OCI-LY3 (cell line): ENCODE results near the gene KANSL1.

Experiments used
- EZH2phosphoT487 ChIP-seq: fragments of 200-600 bp; shearing (Covaris generic); IDR thresholded peaks from 2 replicates; pipeline ENCODE4 v1.6.1; 2018; ENCODE audit warnings: antibody characterized with exemption, mixed run types, low read depth
- TF ChIP-seq, protein P1 (sequence below): fragments of 200-600, 300-600 bp; sonication (generic); IDR thresholded peaks from 2 replicates; pipeline ENCODE4 v1.5.1; 2014; ENCODE audit warnings: antibody characterized with exemption, low read length, low read depth

DNA sequence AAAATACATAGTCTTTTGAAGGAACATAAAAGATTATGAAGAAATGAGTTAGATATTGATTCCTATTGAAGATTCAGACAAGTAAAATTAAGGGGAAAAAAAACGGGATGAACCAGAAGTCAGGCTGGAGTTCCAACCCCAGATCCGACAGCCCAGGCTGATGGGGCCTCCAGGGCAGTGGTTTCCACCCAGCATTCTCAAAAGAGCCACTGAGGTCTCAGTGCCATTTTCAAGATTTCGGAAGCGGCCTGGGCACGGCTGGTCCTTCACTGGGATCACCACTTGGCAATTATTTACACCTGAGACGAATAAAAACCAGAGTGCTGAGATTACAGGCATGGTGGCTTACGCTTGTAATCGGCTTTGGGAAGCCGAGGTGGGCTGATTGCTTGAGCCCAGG, 184.6 kb downstream of the KANSL1 start:
- TF ChIP-seq, protein P1, sequence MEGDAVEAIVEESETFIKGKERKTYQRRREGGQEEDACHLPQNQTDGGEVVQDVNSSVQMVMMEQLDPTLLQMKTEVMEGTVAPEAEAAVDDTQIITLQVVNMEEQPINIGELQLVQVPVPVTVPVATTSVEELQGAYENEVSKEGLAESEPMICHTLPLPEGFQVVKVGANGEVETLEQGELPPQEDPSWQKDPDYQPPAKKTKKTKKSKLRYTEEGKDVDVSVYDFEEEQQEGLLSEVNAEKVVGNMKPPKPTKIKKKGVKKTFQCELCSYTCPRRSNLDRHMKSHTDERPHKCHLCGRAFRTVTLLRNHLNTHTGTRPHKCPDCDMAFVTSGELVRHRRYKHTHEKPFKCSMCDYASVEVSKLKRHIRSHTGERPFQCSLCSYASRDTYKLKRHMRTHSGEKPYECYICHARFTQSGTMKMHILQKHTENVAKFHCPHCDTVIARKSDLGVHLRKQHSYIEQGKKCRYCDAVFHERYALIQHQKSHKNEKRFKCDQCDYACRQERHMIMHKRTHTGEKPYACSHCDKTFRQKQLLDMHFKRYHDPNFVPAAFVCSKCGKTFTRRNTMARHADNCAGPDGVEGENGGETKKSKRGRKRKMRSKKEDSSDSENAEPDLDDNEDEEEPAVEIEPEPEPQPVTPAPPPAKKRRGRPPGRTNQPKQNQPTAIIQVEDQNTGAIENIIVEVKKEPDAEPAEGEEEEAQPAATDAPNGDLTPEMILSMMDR: no peak
- TF ChIP-seq EZH2phosphoT487: no peak
